IgD-negative memory B cell (primary cell): ENCODE measurements around the gene FSCN2. TPM values are rescaled to one million over a fixed set of nuclear protein-coding genes. Genes with fewer than 3 reads are reported as not detected.
A peak's percentile ranks its signal among the peaks of the same experiment; 100 is the strongest.

ENCODE experiments used
- H3K27ac Mint-ChIP-seq, 3 donors: one replicate each; pipeline ENCODE4 v1.8.0; 2020 to 2022; ENCODE audit warnings: mild to moderate bottlenecking in 3 of 3, mixed read lengths in 3 of 3, moderate library complexity in 1 of 3
- H3K27me3 Mint-ChIP-seq: one replicate; pipeline ENCODE4 v1.8.0; 2021; ENCODE audit warnings: mixed read lengths
- H3K36me3 Mint-ChIP-seq: one replicate; pipeline ENCODE4 v1.8.0; 2020; ENCODE audit warnings: mild to moderate bottlenecking, mixed read lengths
- H3K4me1 Mint-ChIP-seq, 3 donors: one replicate each; pipeline ENCODE4 v1.8.0; 2020 to 2022; ENCODE audit warnings: mixed read lengths in 3 of 3, mild to moderate bottlenecking in 1 of 3
- H3K4me3 Mint-ChIP-seq, 4 donors: one replicate each; pipeline ENCODE4 v1.8.0; 2020 to 2022; ENCODE audit warnings: mild to moderate bottlenecking in 4 of 4, mixed read lengths in 4 of 4, moderate library complexity in 3 of 4
- H3K9me3 Mint-ChIP-seq, 3 donors: one replicate each; pipeline ENCODE4 v1.8.0; 2020 to 2021; ENCODE audit warnings: mixed read lengths in 3 of 3, mild to moderate bottlenecking in 1 of 3
- polyA plus RNA-seq: library from polyadenylated mRNA; unstranded; fragments of 300-500 nt; fragmentation: Illumina TruSeq; gene quantifications from one replicate; pipeline ENCODE4 v1.2.3, GENCODE V29; 2021

FSCN2 gene
- polyA plus RNA-seq, 1 donor from 2014 or later: 0.83 TPM

DNA sequence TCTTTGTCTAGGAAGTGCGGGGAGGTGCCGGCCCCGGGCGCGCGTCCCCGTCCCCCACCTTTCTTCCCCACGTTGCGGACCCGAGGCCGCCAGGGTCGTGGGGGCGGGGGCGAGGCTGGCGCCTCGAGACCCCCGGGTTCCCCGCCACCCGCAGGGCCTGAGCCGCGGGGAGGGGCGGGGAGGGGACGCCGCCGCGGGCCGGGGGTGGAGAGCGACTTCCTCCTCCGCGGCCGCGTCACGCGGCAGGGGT, 13.8 kb upstream of the FSCN2 start:
- H3K9me3 Mint-ChIP-seq: no peaks in the 10 kb centered on the region
- peak overlapping the region; percentile 86 to 99 (median 91) for H3K4me3 Mint-ChIP-seq
- peak overlapping the region; percentile 84 to 99 (median 95) for H3K27ac Mint-ChIP-seq
- H3K4me1 Mint-ChIP-seq: peaks cover 24 to 38% (median 36%) of the 10 kb centered on the region in 3 donors
- peaks cover 24% of the 10 kb centered on the region for H3K36me3 Mint-ChIP-seq
- no peaks in the 10 kb centered on the region for H3K27me3 Mint-ChIP-seq

DNA sequence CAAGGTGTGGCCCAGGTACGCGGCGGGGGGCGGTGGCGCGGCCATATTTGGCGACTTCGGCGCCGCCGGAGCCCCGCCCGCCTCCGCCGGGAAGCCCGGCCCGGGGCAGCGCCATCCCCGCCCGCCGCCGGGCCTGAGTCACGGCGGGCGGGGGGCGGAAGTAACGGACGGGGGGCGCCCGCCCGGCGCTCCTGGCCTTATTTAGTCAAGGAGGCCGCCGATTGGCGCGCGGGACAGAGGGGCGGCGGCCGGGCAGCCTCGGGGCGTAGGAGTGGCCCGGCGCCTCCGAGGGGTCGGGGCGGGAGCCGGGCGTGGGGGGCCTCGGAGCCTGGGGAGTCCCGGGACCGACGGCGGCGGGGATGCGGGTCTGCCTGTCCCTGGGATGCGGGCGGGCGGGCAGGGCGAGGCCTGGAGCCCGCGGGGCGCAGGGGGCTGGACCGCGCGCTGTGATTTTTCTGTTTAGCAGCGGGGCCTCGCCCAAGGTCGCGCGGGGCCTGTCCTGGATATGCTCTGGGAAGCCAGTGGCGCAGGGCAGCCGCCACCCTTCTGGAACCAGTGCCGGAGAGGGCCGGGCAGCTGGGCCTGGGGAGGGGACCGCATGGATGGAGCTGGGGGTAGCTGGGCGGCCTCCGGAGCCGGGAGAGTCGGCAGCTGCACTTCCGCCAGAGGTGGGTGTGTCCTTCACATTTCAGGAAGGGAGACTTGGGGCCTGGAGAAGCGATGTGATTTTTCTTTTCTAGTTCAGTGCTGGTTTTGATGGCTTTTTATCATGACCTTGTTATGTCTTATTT, 13.2 kb upstream of the FSCN2 start:
- Mint-ChIP-seq H3K9me3 (no peaks in the 10 kb centered on the region), H3K27me3 (no peaks in the 10 kb centered on the region), H3K36me3 (peaks cover 19% of the 10 kb centered on the region), H3K4me1 (peaks cover 19 to 32% (median 30%) of the 10 kb centered on the region in 3 donors), H3K27ac (peak overlapping the region; percentile 92 to 99 (median 93)), H3K4me3 (peak overlapping the region; percentile 89 to 96 (median 94))

DNA sequence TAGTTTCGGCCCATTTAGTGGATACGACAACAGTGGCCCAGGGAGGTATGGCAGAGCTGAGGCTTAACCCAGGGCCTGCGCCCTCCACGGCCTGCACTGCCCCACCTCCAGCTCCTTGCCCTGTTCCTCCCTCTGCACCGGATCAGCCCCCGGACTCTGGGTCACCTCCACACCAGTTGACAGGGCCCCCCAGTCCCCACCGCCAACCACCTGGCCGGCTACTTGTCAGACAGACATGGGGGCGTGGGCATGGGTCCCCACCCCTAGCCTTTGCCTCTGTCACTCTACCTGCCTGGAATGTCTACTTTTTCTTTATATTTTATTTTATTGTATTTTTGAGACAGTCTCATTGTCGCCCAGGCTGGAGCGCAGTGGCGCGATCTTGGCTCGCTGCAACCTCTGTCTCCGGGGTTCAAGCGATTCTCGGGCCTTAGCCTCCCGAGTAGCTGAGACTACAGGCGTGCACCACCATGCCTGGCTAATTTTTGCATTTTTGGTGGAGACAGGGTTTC, 12.6 kb upstream of the FSCN2 start:
- H3K4me3 Mint-ChIP-seq: peak overlapping the region; percentile 89 to 96 (median 94)
- peaks cover 15 to 28% (median 28%) of the 10 kb centered on the region in 3 donors for H3K4me1 Mint-ChIP-seq
- no peaks in the 10 kb centered on the region for H3K9me3 Mint-ChIP-seq
- H3K27me3 Mint-ChIP-seq: no peaks in the 10 kb centered on the region
- H3K36me3 Mint-ChIP-seq: peaks cover 14% of the 10 kb centered on the region
- H3K27ac Mint-ChIP-seq: peak overlapping the region; percentile 92 to 97 (median 96)

DNA sequence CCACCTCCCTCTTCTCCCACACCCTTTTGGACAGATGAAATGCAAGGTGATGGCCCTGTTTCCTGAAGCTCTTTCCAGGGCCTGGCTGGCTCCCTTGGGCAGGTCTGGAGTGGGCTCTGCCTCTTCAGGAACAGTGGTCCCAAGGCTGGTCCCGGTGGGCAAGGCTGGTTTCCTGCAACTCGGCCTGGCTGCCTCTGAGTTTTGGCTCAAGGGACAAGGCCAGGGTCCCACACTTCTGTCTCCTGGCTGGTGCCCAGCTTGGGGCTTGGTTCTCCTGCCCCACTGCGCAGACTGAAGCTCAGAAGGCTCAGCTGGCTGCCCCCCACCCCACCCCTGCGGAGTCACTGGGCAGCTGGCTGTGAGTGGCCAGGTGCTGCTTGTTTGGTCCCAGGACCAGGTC, 11.7 kb upstream of the FSCN2 start:
- Mint-ChIP-seq H3K9me3 (no peaks in the 10 kb centered on the region), H3K4me3 (peak overlapping the region; percentile 89 to 96 (median 94)), H3K4me1 (peaks cover 10 to 25% (median 22%) of the 10 kb centered on the region in 3 donors), H3K27ac (peak overlapping the region; percentile 94 to 97 (median 96)), H3K27me3 (no peaks in the 10 kb centered on the region), H3K36me3 (peaks cover 6% of the 10 kb centered on the region)

DNA sequence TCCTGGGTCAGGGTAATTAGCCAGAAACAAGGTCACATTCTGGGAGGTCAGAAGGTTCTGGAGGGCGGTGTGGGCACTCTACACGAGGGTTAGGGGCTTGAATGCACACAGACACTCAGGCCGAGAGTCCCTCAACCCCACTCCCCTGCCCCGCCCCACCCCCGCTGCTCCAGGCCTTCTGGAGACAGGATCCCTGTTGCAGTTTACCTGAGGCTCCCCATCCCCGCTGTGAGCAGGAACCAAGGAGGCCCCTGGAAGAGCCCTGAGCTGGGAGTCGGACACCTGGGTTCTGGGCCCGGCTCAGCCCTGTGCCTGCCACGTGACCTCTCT, 11.2 kb upstream of the FSCN2 start:
- Mint-ChIP-seq H3K4me3 (peak overlapping the region; percentile 89 to 96 (median 94)), H3K27me3 (no peaks in the 10 kb centered on the region), H3K9me3 (no peaks in the 10 kb centered on the region), H3K27ac (peak overlapping the region; percentile 94 to 97 (median 96)), H3K36me3 (peaks cover under 1% of the 10 kb centered on the region), H3K4me1 (peaks cover 10 to 23% (median 22%) of the 10 kb centered on the region in 3 donors)

DNA sequence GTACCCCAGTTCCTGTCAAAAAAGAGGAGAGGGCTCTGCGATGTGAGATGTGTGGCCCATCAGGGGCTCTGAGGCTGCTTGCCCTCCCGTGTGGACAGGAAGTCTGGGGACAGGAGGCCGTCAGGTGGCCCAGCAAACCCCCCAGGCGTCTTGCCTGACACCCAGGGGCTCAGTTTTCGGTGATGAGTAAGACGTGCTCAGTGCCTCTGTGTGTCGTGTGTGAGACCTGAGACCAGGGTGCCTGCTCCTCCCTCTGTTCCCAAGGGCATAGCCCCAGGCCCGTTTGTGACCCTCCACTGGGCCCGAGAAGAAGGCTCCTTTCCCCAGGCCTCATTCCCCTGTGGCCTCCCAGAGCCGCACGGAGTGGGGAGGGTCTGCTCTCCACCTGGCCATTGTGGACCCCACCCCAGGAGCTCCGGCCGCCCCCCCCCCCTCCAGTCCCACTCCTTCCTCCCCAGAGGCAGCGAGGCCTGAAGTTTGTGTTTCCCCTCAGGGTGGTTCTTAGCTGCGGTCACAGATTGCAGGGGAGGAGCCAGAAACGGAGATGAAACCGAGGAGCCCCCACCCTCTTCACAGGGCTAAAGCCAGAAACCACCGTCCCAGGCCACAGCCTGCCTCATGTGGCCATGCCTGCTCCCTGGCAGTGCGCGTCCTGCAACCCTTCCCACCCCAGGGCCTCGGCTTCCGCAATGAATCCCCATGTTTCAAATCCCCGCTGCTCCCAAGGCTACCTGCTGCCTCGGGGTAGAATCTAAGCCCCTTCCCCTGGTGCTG, 10.7 kb upstream of the FSCN2 start:
- no peaks in the 10 kb centered on the region for H3K36me3 Mint-ChIP-seq
- peak overlapping the region; percentile 94 to 97 (median 96) for H3K27ac Mint-ChIP-seq
- H3K4me3 Mint-ChIP-seq: peak overlapping the region; percentile 88 to 96 (median 91)

DNA sequence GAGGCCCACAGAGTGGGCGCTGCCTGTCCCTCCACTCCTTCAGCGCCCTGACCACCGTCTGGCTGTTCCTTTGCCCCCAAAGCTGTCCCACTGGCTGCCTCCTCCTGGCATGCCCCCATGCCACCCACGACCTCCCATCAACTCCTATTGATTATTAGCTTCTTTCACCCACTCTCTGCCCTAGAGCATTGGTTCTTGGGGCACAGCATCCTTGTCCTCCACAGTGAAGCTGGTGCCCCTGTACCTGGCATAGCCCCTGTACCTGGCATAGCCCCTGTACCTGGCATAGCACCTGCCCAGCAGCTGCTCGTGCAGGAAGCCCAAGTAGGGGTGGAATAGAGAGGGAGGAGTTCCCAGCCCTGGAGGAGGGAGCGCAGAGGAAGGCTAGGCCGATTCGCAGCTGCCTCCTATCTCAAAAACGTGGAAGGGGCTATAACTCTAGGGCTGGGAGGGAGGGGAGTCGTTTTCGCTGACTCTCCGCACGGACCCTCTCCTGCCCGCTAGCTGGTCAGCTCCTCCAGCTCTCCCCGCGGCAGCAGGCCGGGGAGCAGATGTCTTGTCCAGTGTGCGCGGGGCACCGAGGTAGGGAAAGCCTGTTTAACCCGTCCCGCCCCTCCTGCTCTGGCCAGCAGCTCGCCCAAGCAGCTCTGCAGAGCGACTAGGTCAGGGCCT, 9.9 kb upstream of the FSCN2 start:
- Mint-ChIP-seq H3K4me3 (peak overlapping the region; percentile 88 to 96 (median 91)), H3K4me1 (peaks cover 10 to 23% (median 21%) of the 10 kb centered on the region in 3 donors), H3K27ac (peak overlapping the region; percentile 94 to 97 (median 96)), H3K36me3 (no peaks in the 10 kb centered on the region), H3K9me3 (no peaks in the 10 kb centered on the region), H3K27me3 (no peaks in the 10 kb centered on the region)

More for the DNA sequence above, 10.7 kb upstream of the FSCN2 start:
- peaks cover 10 to 23% (median 22%) of the 10 kb centered on the region in 3 donors for H3K4me1 Mint-ChIP-seq
- no peaks in the 10 kb centered on the region for H3K27me3 Mint-ChIP-seq
- no peaks in the 10 kb centered on the region for H3K9me3 Mint-ChIP-seq

DNA sequence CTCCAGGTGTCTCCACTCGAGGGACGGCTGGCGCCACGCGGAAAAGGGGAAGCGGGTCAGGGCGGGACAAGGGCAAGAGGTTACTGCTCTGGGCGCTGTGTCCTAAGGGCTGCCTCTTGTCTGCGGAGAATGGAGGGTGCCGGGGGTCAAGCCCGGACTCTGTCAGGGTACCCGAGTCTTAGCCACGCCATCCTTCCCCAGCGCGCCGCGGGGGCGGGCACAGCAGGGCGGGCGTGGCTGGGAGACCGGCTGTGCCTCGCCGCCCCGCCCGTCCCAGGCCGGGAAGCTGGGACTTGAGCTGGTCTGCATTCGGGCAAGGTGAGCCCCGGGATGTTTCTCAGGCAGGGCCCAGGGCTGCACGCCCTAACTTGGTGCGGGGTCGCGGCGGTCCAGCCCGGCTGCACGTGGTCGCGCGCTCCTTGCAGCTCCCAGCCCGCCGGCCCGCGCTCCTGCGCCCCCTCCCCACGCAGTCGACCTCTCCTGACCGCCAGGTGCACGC, 9.3 kb upstream of the FSCN2 start:
- H3K27ac Mint-ChIP-seq: peak overlapping the region; percentile 94 to 97 (median 96)

DNA sequence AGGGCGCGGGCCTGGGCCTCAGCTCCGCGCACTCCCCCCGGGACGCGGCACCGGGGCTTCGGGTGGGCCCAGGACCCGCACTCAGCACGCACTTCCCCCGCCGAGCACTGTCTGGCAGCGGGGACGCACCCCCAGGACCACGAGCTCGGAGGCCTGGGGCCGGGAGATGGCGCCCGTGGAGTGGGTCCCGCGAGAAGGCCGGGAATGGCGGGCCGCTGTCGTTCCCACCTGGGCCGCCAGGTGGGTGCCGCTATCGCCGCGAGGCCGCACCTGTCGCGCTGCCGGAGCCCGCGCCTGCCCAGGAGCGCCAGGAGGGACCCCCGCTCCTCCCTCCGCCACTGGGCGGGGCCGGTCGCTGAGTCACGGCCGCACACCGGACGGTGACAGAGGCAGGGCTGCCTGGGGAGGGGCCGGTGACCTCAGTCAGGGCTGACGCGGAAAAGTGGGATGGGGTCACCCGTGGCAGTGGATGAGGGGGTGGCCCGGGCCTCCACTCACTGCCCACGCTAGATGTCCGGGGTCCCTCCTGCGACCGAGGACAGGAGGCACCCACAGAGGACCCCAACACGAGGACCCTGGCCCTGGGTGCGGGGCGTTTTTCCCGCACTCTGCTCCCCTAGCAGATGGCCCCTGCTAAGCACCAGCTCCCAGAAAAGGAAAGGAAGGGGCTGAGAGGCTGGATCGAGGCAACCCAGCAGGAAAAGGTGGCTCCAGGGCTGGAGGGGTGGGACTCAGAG, 8.7 kb upstream of the FSCN2 start:
- peaks cover 10 to 23% (median 17%) of the 10 kb centered on the region in 3 donors for H3K4me1 Mint-ChIP-seq
- peak overlapping the region; percentile 58 to 71 (median 62) for H3K27ac Mint-ChIP-seq
- H3K4me3 Mint-ChIP-seq: peak overlapping the region; percentile 63 to 89 (median 72)
- H3K27me3 Mint-ChIP-seq: no peaks in the 10 kb centered on the region
- H3K36me3 Mint-ChIP-seq: no peaks in the 10 kb centered on the region
- no peaks in the 10 kb centered on the region for H3K9me3 Mint-ChIP-seq

More for the DNA sequence above, 9.3 kb upstream of the FSCN2 start:
- Mint-ChIP-seq H3K9me3 (no peaks in the 10 kb centered on the region), H3K36me3 (no peaks in the 10 kb centered on the region), H3K4me1 (peaks cover 10 to 23% (median 17%) of the 10 kb centered on the region in 3 donors), H3K27me3 (no peaks in the 10 kb centered on the region), H3K4me3 (peak overlapping the region; percentile 88 to 96 (median 91))

DNA sequence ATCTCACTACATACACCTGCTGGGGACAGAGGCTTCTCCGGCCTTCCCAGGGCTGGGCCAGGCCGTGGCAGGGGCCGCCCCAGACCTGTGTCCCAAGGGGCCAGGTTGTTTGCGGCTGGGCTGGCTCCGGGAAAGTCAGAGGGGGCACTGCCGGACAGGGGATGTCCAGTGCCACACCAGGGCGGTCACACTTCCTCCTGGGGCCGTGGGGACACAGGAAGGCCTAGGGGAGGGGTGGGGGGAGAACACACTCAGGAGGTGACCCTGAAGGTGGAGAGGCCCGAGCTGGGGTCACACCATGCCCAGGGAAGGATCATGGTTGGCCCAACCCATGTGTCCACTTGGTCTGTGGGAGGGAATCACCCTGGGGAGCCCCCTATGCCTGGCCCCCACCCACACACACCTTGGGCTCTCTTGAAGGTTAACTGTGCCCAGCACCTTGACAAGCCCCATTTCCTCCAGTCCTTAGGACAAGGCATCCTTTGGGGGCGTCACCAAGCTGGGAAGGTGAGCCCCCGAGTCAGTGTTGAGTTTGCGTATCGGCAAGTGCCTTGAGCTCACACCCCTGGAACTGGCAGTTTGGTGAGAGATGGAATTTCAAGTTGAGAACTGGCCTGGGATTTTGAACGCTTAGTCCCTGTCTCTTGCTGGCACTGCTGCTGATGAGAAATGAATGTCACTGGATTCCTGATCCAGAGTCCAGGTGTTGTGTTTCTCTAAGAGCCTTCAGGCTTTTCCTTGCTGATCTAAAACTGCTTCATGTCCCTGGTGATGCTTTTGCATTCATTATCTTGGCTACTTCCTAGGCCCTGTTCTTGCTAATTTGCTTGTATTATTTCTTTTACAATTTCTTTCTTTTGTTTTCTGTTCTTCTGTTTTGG, 7.9 kb upstream of the FSCN2 start:
- H3K9me3 Mint-ChIP-seq: no peaks in the 10 kb centered on the region
- H3K4me3 Mint-ChIP-seq: peak overlapping the region; percentile 61 to 90 (median 83)
- no peaks in the 10 kb centered on the region for H3K27me3 Mint-ChIP-seq
- no peaks in the 10 kb centered on the region for H3K36me3 Mint-ChIP-seq
- H3K4me1 Mint-ChIP-seq: peaks cover 10 to 23% (median 17%) of the 10 kb centered on the region in 3 donors
- H3K27ac Mint-ChIP-seq: peak overlapping the region; percentile 62 to 86 (median 71)

DNA sequence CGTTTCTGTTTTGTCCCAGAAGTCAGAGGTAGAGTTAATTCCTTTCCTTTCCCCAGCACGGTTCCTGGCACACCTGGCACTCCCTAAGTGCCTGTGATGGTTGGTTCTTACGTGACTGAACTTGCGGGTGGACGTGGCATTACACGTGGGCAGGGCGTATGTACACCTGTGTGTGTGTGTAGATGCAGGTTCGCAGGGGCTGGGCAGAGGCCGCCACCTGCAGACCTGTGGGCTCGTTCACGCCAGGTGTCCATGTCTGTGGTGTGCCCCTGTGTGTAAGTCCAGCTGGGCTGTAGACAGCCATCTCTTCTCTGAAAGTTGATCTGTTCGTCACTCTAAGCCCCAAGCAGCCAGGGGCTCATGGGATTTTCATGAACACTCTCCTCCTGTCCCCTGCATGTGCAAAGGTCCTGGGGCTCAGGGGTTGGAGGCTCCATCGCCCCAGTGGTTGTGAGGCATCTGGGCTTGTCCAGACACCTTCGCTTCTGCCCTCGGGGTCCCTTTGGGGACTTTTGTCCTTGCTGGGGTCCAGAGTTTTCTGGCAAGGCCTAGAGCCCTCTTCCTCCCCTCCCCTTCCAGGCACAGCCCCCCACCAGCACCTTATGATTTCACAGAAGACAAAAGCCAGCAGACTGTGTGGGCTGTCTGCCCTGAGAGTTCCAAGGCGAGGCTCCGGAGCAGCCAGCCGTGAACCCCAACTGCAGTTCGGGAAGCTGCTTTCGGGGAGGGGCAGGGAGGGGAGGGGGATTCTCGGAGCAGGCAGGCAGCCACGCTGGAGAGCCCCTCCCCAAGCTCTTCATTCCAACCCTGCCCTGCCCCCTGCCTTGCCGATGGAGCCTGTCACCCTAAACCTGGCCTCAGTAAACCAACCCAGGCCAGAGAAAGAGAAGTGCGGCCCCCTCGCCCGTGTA, 5.4 kb upstream of the FSCN2 start:
- H3K27ac Mint-ChIP-seq: peak overlapping the region in 1 of 3 donors; percentile 58
- H3K27me3 Mint-ChIP-seq: no peaks in the 10 kb centered on the region
- peak overlapping the region in 1 of 4 donors; percentile 32 for H3K4me3 Mint-ChIP-seq
- H3K4me1 Mint-ChIP-seq: peaks cover 8 to 13% (median 12%) of the 10 kb centered on the region in 3 donors
- no peaks in the 10 kb centered on the region for H3K36me3 Mint-ChIP-seq
- no peaks in the 10 kb centered on the region for H3K9me3 Mint-ChIP-seq

DNA sequence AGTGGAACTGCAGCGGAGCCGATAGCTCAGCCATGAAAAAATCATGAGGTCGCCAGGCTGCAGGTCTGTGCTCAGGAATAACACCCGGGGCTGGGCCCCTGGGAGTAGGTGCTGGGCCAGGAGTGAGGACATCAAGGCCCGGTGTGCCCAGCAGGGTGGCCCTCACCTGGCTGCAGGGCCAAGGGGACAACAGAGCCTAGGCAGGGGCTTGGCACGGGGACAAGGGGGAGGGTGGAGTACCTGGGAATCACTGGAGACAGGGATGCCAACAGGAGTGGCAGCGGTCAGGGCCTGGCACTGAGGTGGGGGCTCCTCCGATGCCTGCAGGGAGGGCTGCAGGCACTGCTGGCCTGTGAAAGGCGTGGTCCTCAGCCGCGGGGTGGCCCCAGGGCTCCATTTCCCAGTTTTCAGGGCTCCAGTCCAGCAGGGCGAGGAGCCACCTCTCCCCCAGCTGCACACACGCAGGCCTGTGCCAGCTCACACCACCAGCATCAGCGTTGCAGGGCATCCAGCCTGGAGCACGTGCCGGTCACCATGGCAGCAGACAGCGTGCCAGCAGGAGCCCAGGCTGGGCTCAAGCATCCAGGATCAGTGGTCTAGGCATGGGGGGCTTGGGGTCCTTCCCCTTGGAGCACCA, 4.7 kb upstream of the FSCN2 start:
- Mint-ChIP-seq H3K36me3 (no peaks in the 10 kb centered on the region), H3K4me1 (peaks cover 4 to 9% (median 6%) of the 10 kb centered on the region in 3 donors), H3K27ac (no peak overlapping the region), H3K4me3 (peak overlapping the region in 1 of 4 donors; percentile 32), H3K27me3 (no peaks in the 10 kb centered on the region), H3K9me3 (no peaks in the 10 kb centered on the region)
